HEK293 (cell line): ENCODE results near the gene PTPRCAP.

Experiments used
- EGR2 ChIP-seq: fragments of 450-650 bp; formaldehyde crosslinking; IDR thresholded peaks from 2 replicates; pipeline ENCODE4 v1.5.1; 2016; ENCODE audit warnings: low read depth, missing biosample characterization, missing genetic modification characterization
- HOXA7 ChIP-seq: sonication (generic); formaldehyde crosslinking; IDR thresholded peaks from 2 replicates; pipeline ENCODE4 v1.8.1; 2022; ENCODE audit warnings: missing genetic modification reagents, borderline replicate concordance
- KLF7 ChIP-seq: fragments of 450-650 bp; formaldehyde crosslinking; IDR thresholded peaks from 2 replicates; pipeline ENCODE4 v1.5.1; 2016; ENCODE audit warnings: missing biosample characterization, missing genetic modification characterization, borderline replicate concordance
- MZF1 ChIP-seq: fragments of 450-650 bp; formaldehyde crosslinking; IDR thresholded peaks from 2 replicates; pipeline ENCODE4 v1.5.1; 2017; ENCODE audit warnings: missing biosample characterization, missing genetic modification characterization, borderline replicate concordance
- SALL2 ChIP-seq: fragments of 450-650 bp; formaldehyde crosslinking; IDR thresholded peaks from 2 replicates; pipeline ENCODE4 v1.5.0; 2017; ENCODE audit warnings: missing biosample characterization, mild to moderate bottlenecking, missing genetic modification characterization, borderline replicate concordance
- SP3 ChIP-seq: fragments of 450-650 bp; formaldehyde crosslinking; IDR thresholded peaks from 2 replicates; pipeline ENCODE4 v1.5.1; 2016; ENCODE audit warnings: missing biosample characterization, missing genetic modification characterization
- SP7 ChIP-seq: fragments of 450-650 bp; formaldehyde crosslinking; IDR thresholded peaks from 2 replicates; pipeline ENCODE4 v1.5.1; 2016; ENCODE audit warnings: missing biosample characterization, missing genetic modification characterization
- TSHZ1 ChIP-seq: fragments of 450-650 bp; formaldehyde crosslinking; IDR thresholded peaks from 2 replicates; pipeline ENCODE4 v1.5.1; 2016; ENCODE audit warnings: missing biosample characterization, missing genetic modification characterization, borderline replicate concordance
- ZBTB1 ChIP-seq: fragments of 450-650 bp; formaldehyde crosslinking; IDR thresholded peaks from 2 replicates; pipeline ENCODE4 v1.5.1; 2016; ENCODE audit warnings: missing biosample characterization, missing genetic modification characterization
- ZBTB11 ChIP-seq: fragments of 450-650 bp; formaldehyde crosslinking; conservative IDR thresholded peaks from 2 replicates; pipeline ENCODE4 v1.5.1; 2016; ENCODE audit warnings: low read depth, missing biosample characterization, missing genetic modification characterization
- ZNF133 ChIP-seq: fragments of 450-650 bp; formaldehyde crosslinking; IDR thresholded peaks from 2 replicates; pipeline ENCODE4 v1.5.1; 2016; ENCODE audit warnings: missing biosample characterization, missing genetic modification characterization
- ZNF202 ChIP-seq: fragments of 450-650 bp; formaldehyde crosslinking; IDR thresholded peaks from 2 replicates; pipeline ENCODE4 v1.5.1; 2016; ENCODE audit warnings: missing biosample characterization, missing genetic modification characterization, borderline replicate concordance
- ZNF426 ChIP-seq: fragments of 450-650 bp; formaldehyde crosslinking; IDR thresholded peaks from 2 replicates; pipeline ENCODE4 v1.5.1; 2017; ENCODE audit warnings: missing biosample characterization, missing genetic modification characterization, mild to moderate bottlenecking, inconsistent platforms, moderate library complexity
- ZNF48 ChIP-seq: fragments of 450-650 bp; formaldehyde crosslinking; IDR thresholded peaks from 2 replicates; pipeline ENCODE4 v1.5.1; 2016; ENCODE audit warnings: missing biosample characterization, missing genetic modification characterization
- ZNF560 ChIP-seq: fragments of 450-650 bp; formaldehyde crosslinking; IDR thresholded peaks from 2 replicates; pipeline ENCODE4 v1.5.1; 2017; ENCODE audit warnings: missing biosample characterization, missing genetic modification characterization, borderline replicate concordance
- ZNF639 ChIP-seq: fragments of 450-650 bp; formaldehyde crosslinking; IDR thresholded peaks from 2 replicates; pipeline ENCODE4 v1.5.1; 2016; ENCODE audit warnings: missing biosample characterization, missing genetic modification characterization
- ZNF660 ChIP-seq: fragments of 450-650 bp; IDR thresholded peaks from 2 replicates; pipeline ENCODE4 v1.5.1; 2018; ENCODE audit warnings: missing biosample characterization, mild to moderate bottlenecking, missing genetic modification characterization
- ZNF677 ChIP-seq: fragments of 450-650 bp; IDR thresholded peaks from 2 replicates; pipeline ENCODE4 v1.5.0; 2018; ENCODE audit warnings: missing biosample characterization, mild to moderate bottlenecking, missing genetic modification characterization, moderate library complexity
- ZNF843 ChIP-seq: fragments of 450-650 bp; formaldehyde crosslinking; IDR thresholded peaks from 2 replicates; pipeline ENCODE4 v1.5.1; 2016; ENCODE audit warnings: missing biosample characterization, missing genetic modification characterization
- TF ChIP-seq, protein P1 (sequence below): fragments of 450-650 bp; formaldehyde crosslinking; IDR thresholded peaks from 2 replicates; pipeline ENCODE4 v1.5.1; 2017; ENCODE audit warnings: missing biosample characterization, missing genetic modification characterization
- TF ChIP-seq, protein P2 (sequence below): fragments of 450-650 bp; formaldehyde crosslinking; optimal IDR thresholded peaks from 2 replicates; pipeline ENCODE3; 2016; ENCODE audit warnings: missing biosample characterization, mild to moderate bottlenecking, missing genetic modification characterization
- TF ChIP-seq, protein P3 (sequence below): fragments of 450-650 bp; formaldehyde crosslinking; IDR thresholded peaks from 2 replicates; pipeline ENCODE4 v1.5.1; 2017; ENCODE audit warnings: missing biosample characterization, missing genetic modification characterization
- TF ChIP-seq, protein P4 (sequence below): fragments of 450-650 bp; IDR thresholded peaks from 2 replicates; pipeline ENCODE4 v1.5.1; 2018; ENCODE audit warnings: missing biosample characterization, mild to moderate bottlenecking, missing genetic modification characterization

PTPRCAP gene

DNA sequence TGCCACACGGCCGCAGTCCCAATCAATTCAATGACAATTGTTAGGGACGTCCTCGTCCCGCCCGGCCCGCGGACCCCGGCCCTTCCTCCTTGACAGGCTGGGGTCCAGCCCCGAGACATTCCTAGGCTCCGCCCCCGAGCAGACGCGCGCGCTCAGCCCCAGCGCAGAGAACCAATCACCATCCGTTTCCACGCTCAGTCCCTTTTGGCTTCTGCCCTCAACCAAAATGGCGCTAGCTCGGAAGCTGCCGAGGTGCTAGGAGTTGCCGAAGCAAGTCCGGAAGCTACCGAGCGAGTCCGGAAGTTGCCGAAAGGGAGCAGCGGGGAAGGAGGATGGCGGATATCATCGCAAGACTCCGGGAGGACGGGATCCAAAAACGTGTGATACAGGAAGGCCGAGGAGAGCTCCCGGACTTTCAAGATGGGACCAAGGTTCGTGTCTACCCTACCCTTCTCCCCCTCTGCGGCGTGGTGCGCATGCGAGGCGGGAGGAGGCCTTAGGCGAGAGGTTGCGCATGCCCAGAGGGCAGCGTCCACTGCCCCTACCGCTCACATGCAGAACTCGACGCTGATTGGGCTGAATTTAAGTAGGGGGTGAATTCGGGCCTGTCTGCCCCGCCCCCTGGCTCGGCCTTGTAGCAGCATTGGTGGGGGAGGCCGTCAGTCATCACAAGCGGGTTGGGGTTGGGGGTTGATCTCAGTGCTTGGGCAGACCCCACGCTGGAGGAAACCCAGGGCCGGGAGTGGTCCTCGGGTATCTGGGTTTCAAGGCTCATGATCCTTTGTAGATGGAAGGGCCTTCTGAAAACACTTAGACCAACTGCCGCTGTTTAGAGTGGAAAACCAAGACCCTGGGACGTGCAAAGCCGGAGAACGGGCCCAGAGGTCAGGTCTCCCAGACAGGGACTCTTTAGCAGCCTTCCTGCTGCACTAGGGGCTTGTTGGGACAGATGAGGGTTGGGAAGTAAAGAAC, 45.6 kb upstream of the PTPRCAP start, which contains the start of gene AIP (continued):
- TF ChIP-seq SALL2 (tag by site-specific recombination) (no peak), ZBTB1 (no peak), HOXA7 (CRISPR knock-in tag) (no peak), ZNF639 (tag by site-specific recombination) (peak; percentile 43; the same call in 1 of the 2 replicates), SP3 (peak; percentile 94), ZNF677 (tag by site-specific recombination) (no peak), ZNF660 (tag by site-specific recombination) (no peak), ZNF426 (tag by site-specific recombination) (no peak), EGR2 (tag by site-specific recombination) (no peak), KLF7 (no peak), ZNF133 (tag by site-specific recombination) (no peak), ZNF560 (tag by site-specific recombination) (no peak), ZNF48 (tag by site-specific recombination) (no peak), ZBTB11 (tag by site-specific recombination) (peak; percentile 59; the same call in 1 of the 2 replicates), TSHZ1 (tag by site-specific recombination) (no peak), ZNF202 (tag by site-specific recombination) (no peak), ZNF843 (tag by site-specific recombination) (0 out of 2 replicates have a peak, but pooled peaks have one; percentile 16), MZF1 (tag by site-specific recombination) (no peak), SP7 (tag by site-specific recombination) (peak; percentile 73)
- TF ChIP-seq, protein P1, sequence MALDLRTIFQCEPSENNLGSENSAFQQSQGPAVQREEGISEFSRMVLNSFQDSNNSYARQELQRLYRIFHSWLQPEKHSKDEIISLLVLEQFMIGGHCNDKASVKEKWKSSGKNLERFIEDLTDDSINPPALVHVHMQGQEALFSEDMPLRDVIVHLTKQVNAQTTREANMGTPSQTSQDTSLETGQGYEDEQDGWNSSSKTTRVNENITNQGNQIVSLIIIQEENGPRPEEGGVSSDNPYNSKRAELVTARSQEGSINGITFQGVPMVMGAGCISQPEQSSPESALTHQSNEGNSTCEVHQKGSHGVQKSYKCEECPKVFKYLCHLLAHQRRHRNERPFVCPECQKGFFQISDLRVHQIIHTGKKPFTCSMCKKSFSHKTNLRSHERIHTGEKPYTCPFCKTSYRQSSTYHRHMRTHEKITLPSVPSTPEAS = no peak
- TF ChIP-seq, protein P2, sequence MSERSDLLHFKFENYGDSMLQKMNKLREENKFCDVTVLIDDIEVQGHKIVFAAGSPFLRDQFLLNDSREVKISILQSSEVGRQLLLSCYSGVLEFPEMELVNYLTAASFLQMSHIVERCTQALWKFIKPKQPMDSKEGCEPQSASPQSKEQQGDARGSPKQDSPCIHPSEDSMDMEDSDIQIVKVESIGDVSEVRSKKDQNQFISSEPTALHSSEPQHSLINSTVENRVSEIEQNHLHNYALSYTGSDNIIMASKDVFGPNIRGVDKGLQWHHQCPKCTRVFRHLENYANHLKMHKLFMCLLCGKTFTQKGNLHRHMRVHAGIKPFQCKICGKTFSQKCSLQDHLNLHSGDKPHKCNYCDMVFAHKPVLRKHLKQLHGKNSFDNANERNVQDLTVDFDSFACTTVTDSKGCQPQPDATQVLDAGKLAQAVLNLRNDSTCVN (tag by site-specific recombination) = peak; percentile 64
- TF ChIP-seq, protein P3, sequence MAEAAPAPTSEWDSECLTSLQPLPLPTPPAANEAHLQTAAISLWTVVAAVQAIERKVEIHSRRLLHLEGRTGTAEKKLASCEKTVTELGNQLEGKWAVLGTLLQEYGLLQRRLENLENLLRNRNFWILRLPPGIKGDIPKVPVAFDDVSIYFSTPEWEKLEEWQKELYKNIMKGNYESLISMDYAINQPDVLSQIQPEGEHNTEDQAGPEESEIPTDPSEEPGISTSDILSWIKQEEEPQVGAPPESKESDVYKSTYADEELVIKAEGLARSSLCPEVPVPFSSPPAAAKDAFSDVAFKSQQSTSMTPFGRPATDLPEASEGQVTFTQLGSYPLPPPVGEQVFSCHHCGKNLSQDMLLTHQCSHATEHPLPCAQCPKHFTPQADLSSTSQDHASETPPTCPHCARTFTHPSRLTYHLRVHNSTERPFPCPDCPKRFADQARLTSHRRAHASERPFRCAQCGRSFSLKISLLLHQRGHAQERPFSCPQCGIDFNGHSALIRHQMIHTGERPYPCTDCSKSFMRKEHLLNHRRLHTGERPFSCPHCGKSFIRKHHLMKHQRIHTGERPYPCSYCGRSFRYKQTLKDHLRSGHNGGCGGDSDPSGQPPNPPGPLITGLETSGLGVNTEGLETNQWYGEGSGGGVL = no peak
- TF ChIP-seq, protein P4, sequence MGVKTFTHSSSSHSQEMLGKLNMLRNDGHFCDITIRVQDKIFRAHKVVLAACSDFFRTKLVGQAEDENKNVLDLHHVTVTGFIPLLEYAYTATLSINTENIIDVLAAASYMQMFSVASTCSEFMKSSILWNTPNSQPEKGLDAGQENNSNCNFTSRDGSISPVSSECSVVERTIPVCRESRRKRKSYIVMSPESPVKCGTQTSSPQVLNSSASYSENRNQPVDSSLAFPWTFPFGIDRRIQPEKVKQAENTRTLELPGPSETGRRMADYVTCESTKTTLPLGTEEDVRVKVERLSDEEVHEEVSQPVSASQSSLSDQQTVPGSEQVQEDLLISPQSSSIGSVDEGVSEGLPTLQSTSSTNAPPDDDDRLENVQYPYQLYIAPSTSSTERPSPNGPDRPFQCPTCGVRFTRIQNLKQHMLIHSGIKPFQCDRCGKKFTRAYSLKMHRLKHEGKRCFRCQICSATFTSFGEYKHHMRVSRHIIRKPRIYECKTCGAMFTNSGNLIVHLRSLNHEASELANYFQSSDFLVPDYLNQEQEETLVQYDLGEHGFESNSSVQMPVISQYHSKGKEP = no peak
